ENCODE data around the gene AOAH. TPM values are rescaled to one million over a fixed set of nuclear protein-coding genes. Genes with fewer than 3 reads are reported as not detected.

AOAH gene
- total and polyA plus RNA-seq, 2 of the 4 experiments (the other 2 are of a cell fraction): not detected

DNA sequence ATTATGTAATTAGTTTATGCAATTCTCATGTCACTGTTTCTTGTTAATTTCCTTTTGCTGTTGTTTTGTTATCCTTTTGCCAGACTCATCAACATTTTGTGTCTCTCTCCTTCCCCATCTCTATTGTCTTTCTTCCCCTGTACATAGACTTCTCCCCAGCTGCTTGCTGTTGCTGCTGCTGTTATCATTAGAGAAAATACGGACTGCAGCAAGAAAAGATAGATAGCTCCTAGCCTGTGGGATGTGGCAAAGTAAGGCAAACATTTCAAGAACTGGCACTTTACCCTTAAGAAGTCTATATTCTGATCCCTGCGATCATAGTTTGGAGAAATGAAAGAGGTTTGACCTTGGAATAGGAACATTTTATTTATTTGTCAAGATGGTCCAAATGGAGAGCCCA lies 162.2 kb downstream of the AOAH start:
- no peak overlapping the region for H4K8ac ChIP-seq (ENCODE audit: low read depth in 2 of 2, low read length in 2 of 2)
- H2AFZ ChIP-seq (replicated peaks; ENCODE audit: low read length, poor library complexity): no peak overlapping the region
- in situ Hi-C loops (cut with MboI; ENCODE audit: low sequenced_read_pairs) (no loop called here), dilution Hi-C loops (cut with HindIII; ENCODE audit: low sequenced_read_pairs, unreplicated experiment) (no loop called here), intact Hi-C loops (cut with micrococcal nuclease) (no loop called here)
- H3K4me1 ChIP-seq (ENCODE audit: control insufficient read depth, insufficient read depth, low read length): no peaks in the 10 kb centered on the region
- no peak overlapping the region for H3K18ac ChIP-seq (ENCODE audit: low read depth, low read length)
- DNase-seq (no peak), ATAC-seq (ENCODE audit: low read depth) (no peak)
- no peak overlapping the region for H3K23ac ChIP-seq (ENCODE audit: low read depth, low read length)
- no TSS peak for BruUV-seq (replicated peaks)
- no peaks in the 10 kb centered on the region for H3K9me1 ChIP-seq (ENCODE audit: insufficient read depth, low read length)
- ChIA-PET CTCF (no interaction called here), POLR2A (ENCODE audit: unreplicated experiment) (no interaction called here)
- H3K4me3 ChIP-seq (ENCODE audit: insufficient read depth, low read depth, low read length): no peak overlapping the region
- H3K56ac ChIP-seq (ENCODE audit: extremely low read depth, insufficient read depth, low read length): no peak overlapping the region
- TF ChIP-seq RFX5 (IDR thresholded peaks at IDR 0.05; ENCODE audit: low read depth, low read length): no peak
- H3K14ac ChIP-seq (replicated peaks; ENCODE audit: low read depth, low read length): no peak overlapping the region
- H3K9ac ChIP-seq (ENCODE audit: low read depth, low read length): no peak overlapping the region
- no peaks in the 10 kb centered on the region for H3K79me1 ChIP-seq (ENCODE audit: low read depth in 1 of 2, low read length in 2 of 2)
- H4K20me1 ChIP-seq (ENCODE audit: insufficient read depth, low read length): no peaks in the 10 kb centered on the region
- WGBS, 2 experiments (ENCODE audit: extremely low coverage in 2 of 2, insufficient read length in 1 of 2): no CpG with 5 or more reads among the region's 2 CpGs
- no peak overlapping the region for H3K4ac ChIP-seq (ENCODE audit: low read depth, low read length)
- no peak overlapping the region for H3K27ac ChIP-seq (ENCODE audit: insufficient read depth, low read length)
- H3K36me3 ChIP-seq (ENCODE audit: control insufficient read depth, insufficient read depth, low read length): no peaks in the 10 kb centered on the region
- no peak overlapping the region for H4K91ac ChIP-seq (ENCODE audit: insufficient read depth, low read depth, low read length)
- no peak overlapping the region for H2BK120ac ChIP-seq (ENCODE audit: low read depth, low read length)
- no peaks in the 10 kb centered on the region for H3K9me3 ChIP-seq (ENCODE audit: control insufficient read depth, insufficient read depth, low read length)
- no peak overlapping the region for H2AK5ac ChIP-seq (ENCODE audit: low read depth, low read length)
- no peak overlapping the region for H4K5ac ChIP-seq (ENCODE audit: low read depth, low read length)
- no peak overlapping the region for H3K4me2 ChIP-seq (ENCODE audit: low read depth, low read length)
- no peak overlapping the region for H2BK15ac ChIP-seq (ENCODE audit: low read depth, low read length)
- no peak overlapping the region for H2BK5ac ChIP-seq (ENCODE audit: low read depth, low read length, poor library complexity, severe bottlenecking)
- no peak overlapping the region for H2AK9ac ChIP-seq (replicated peaks; ENCODE audit: low read depth, low read length, poor library complexity)
- no peaks in the 10 kb centered on the region; the same call in 1 of the 2 replicates for H3K27me3 ChIP-seq (ENCODE audit: control insufficient read depth, insufficient read depth, low read length)
- H2BK20ac ChIP-seq (ENCODE audit: low read depth, low read length): no peak overlapping the region

All from IMR-90 (cell line).